HUES48 (cell line): Measurements from ENCODE around the gene GNLY.

Source experiments
- H3K27ac ChIP-seq: one replicate; pipeline ENCODE4 v1.7.0; 2013; ENCODE audit warnings: low read depth, low read length, inconsistent platforms
- H3K27me3 ChIP-seq: 2 replicates; pipeline ENCODE4 v1.6.1; 2013; ENCODE audit warnings: mild to moderate bottlenecking, low read length; ENCODE audit not compliant: control insufficient read depth, insufficient read depth
- H3K36me3 ChIP-seq: 2 replicates; pipeline ENCODE4 v1.6.1; 2013; ENCODE audit warnings: low read length; ENCODE audit not compliant: control insufficient read depth, insufficient read depth
- H3K4me1 ChIP-seq: 2 replicates; pipeline ENCODE4 v1.6.1; 2013; ENCODE audit warnings: mild to moderate bottlenecking, low read length; ENCODE audit not compliant: control insufficient read depth, insufficient read depth
- H3K4me3 ChIP-seq: 2 replicates; pipeline ENCODE4 v1.5.1; 2013; ENCODE audit warnings: mild to moderate bottlenecking, low read depth, low read length
- H3K9ac ChIP-seq: 2 replicates; pipeline ENCODE4 v1.6.1; 2013; ENCODE audit warnings: mild to moderate bottlenecking, low read depth, low read length, moderate library complexity
- H3K9me3 ChIP-seq: 2 replicates; pipeline ENCODE4 v1.6.1; 2013; ENCODE audit warnings: low read length; ENCODE audit not compliant: control insufficient read depth, insufficient read depth

GNLY gene

GRCh38 chr2:85694052-85695025, at the start of gene GNLY:
GNLY (plus strand) TSS chr2:85694358; CDS start chr2:85694419, 61 bp downstream.
- H3K27me3 ChIP-seq, result no peaks in the 10 kb centered on the region
- H3K9ac ChIP-seq, result no peak within 1 kb of the TSS
- no peaks in the 10 kb centered on the region for H3K36me3 ChIP-seq
- no peak within 1 kb of the TSS for H3K4me3 ChIP-seq
- H3K27ac ChIP-seq, result no peak within 1 kb of the TSS
- H3K9me3 ChIP-seq, result no peaks in the 10 kb centered on the region
- H3K4me1 ChIP-seq, result no peaks in the 10 kb centered on the region

- H3K27ac ChIP-seq, result no peak overlapping the region
- H3K36me3 ChIP-seq, result peaks cover 99% of the 10 kb centered on the region
- no peaks in the 10 kb centered on the region for H3K9me3 ChIP-seq
- no peak overlapping the region for H3K9ac ChIP-seq
- no peak overlapping the region for H3K4me3 ChIP-seq
- H3K4me1 ChIP-seq, result no peaks in the 10 kb centered on the region
- no peaks in the 10 kb centered on the region for H3K27me3 ChIP-seq
Observed at GRCh38 chr2:85644909-85645308, 49.2 kb upstream of the GNLY start.

GRCh38 chr2:85646166-85646565, 48.0 kb upstream of the GNLY start:
- H3K9ac ChIP-seq, result no peak overlapping the region
- no peaks in the 10 kb centered on the region for H3K9me3 ChIP-seq
- H3K4me3 ChIP-seq, result no peak overlapping the region
- H3K4me1 ChIP-seq, result no peaks in the 10 kb centered on the region
- peaks cover 97% of the 10 kb centered on the region for H3K36me3 ChIP-seq
- H3K27ac ChIP-seq, result no peak overlapping the region
- no peaks in the 10 kb centered on the region for H3K27me3 ChIP-seq

- H3K36me3 ChIP-seq, result peaks cover 94% of the 10 kb centered on the region
Observed at GRCh38 chr2:85647823-85648526, 46.2 kb upstream of the GNLY start.

GRCh38 chr2:85648619-85649018, 45.5 kb upstream of the GNLY start:
- Histone ChIP-seq H3K4me1 (no peaks in the 10 kb centered on the region), H3K36me3 (peaks cover 92% of the 10 kb centered on the region), H3K9me3 (no peaks in the 10 kb centered on the region), H3K4me3 (no peak overlapping the region), H3K9ac (no peak overlapping the region), H3K27ac (no peak overlapping the region), H3K27me3 (no peaks in the 10 kb centered on the region)

More at GRCh38 chr2:85647823-85648526, 46.2 kb upstream of the GNLY start:
- Histone ChIP-seq H3K27me3 (no peaks in the 10 kb centered on the region), H3K4me3 (no peak overlapping the region), H3K27ac (no peak overlapping the region), H3K9me3 (no peaks in the 10 kb centered on the region), H3K9ac (no peak overlapping the region), H3K4me1 (no peaks in the 10 kb centered on the region)

- Histone ChIP-seq H3K9me3 (no peaks in the 10 kb centered on the region), H3K36me3 (peaks cover 91% of the 10 kb centered on the region), H3K27ac (no peak overlapping the region), H3K4me3 (no peak overlapping the region), H3K27me3 (no peaks in the 10 kb centered on the region), H3K9ac (no peak overlapping the region), H3K4me1 (0 out of 2 replicates have a peak, but pooled peaks cover 3% of the 10 kb centered on the region)
Observed at GRCh38 chr2:85649201-85650190, 44.7 kb upstream of the GNLY start.

GRCh38 chr2:85650456-85650855, 43.7 kb upstream of the GNLY start:
- Histone ChIP-seq H3K9ac (no peak overlapping the region), H3K4me1 (0 out of 2 replicates have a peak, but pooled peaks cover 3% of the 10 kb centered on the region), H3K27me3 (no peaks in the 10 kb centered on the region), H3K9me3 (no peaks in the 10 kb centered on the region), H3K4me3 (no peak overlapping the region), H3K27ac (no peak overlapping the region), H3K36me3 (peaks cover 82% of the 10 kb centered on the region)

- H3K9ac ChIP-seq, result no peak overlapping the region
- H3K27me3 ChIP-seq, result no peaks in the 10 kb centered on the region
- no peak overlapping the region for H3K4me3 ChIP-seq
- peaks cover 82% of the 10 kb centered on the region for H3K36me3 ChIP-seq
- no peaks in the 10 kb centered on the region for H3K9me3 ChIP-seq
- H3K4me1 ChIP-seq, result 0 out of 2 replicates have a peak, but pooled peaks cover 3% of the 10 kb centered on the region
- H3K27ac ChIP-seq, result no peak overlapping the region
Observed at GRCh38 chr2:85651097-85651496, 43.1 kb upstream of the GNLY start.

- Histone ChIP-seq H3K36me3 (peaks cover 74% of the 10 kb centered on the region), H3K27ac (no peak overlapping the region), H3K4me1 (0 out of 2 replicates have a peak, but pooled peaks cover 3% of the 10 kb centered on the region), H3K27me3 (no peaks in the 10 kb centered on the region), H3K9me3 (no peaks in the 10 kb centered on the region), H3K9ac (no peak overlapping the region), H3K4me3 (no peak overlapping the region)
Observed at GRCh38 chr2:85652056-85652455, 42.1 kb upstream of the GNLY start.

- Histone ChIP-seq H3K9ac (no peak overlapping the region), H3K9me3 (no peaks in the 10 kb centered on the region), H3K4me3 (no peak overlapping the region), H3K27me3 (no peaks in the 10 kb centered on the region), H3K36me3 (peaks cover 59% of the 10 kb centered on the region), H3K4me1 (0 out of 2 replicates have a peak, but pooled peaks cover 3% of the 10 kb centered on the region), H3K27ac (no peak overlapping the region)
Observed at GRCh38 chr2:85653996-85654395, 40.2 kb upstream of the GNLY start.
